ENCODE measurements around the gene AGFG2.

The AGFG2 gene

DNA sequence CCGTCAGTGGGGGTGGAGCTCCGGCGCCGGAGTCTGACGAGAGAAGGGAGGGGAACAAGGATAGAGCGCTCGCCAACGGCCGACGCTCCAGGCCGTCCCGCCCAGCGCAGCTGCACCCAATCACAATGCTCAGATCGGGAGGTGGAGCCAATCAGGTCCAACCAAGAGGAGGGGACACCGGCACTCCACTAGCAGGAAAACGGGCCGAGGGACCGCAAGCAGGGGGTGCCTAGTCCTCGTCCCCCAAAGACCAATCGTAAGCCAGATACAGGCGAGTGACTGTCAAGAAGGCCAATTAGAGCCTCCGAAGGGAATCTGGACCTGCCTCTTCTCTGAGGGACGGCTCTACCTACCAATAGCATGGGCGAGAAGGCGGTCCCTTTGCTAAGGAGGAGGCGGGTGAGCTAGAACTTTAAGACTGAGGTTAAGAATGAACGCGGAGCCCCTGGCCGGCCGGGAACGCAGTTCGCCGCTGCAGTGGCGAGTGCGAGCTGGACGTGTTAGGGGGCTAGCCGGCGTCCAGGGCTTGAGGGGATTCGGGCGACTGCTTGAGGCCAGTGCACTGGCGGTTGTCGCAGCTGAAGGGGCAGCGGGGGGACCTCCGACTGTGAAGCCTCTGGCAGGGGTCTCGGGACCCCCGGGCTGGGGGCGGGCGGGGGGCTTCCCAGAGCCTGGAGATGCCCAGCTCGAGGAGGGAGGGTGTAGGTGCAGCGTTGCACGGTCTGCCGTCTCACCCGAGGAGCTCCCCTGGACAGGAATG lies 47.4 kb downstream of the AGFG2 start, which contains the start of gene FBXO24:
Gene FBXO24, plus strand, starts transcription at position 63 of the 760 bp plus-strand sequence. Its CDS starts 298 bp downstream, at position 361.
- peak; percentile 99 to 100 (median 100) for DNase-seq

DNA sequence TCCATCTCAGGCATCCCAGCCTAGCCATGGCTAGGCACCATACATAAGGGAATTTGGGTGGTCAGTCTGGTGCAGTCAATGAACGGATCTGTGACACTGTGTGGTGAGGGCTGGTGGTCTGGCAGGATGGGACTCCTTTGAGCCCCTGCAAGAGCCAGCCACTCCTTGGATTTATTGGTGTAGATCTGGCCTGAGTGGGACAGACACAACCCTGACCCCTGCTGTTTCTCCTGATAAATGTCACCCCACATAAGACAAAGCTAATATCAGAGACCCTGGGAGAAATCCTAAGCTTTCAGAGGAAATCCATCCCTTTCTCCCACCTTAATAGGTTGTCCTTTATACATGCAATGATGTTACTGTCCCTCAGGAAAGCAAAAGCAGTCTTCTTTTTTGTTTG lies 49.4 kb downstream of the AGFG2 start:
- peak; percentile 31 to 61 (median 52) for DNase-seq

DNA sequence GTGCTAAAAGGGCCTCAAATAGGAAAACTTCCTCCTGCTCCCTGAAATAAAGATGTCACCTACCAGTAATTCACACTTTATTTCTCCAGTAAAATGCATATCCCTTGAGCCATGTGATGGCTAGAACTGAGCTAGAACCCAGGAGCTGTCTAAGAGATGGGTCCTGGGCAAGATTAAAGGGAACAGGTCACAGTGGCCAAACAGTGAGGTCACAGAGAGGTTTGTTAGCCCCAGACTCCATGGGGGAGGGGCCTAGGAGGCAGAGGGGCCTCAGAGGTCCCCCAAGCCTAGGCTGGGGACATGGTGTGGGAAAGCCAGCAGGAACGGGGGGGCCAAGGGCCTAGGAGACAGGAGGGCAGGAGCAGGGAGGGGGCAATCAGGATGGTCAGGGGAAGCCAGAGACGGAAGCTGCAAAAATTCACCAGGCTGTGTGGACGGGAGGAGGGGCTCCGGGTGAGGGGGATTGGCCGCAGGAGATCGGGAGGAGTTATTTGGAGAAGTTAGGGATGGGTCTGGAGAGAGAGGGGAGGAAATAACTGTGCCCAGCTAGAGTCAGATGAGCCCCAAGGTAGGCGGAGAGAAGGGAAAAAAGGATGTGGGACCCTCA lies 50.4 kb downstream of the AGFG2 start:
- DNase-seq = no peak

DNA sequence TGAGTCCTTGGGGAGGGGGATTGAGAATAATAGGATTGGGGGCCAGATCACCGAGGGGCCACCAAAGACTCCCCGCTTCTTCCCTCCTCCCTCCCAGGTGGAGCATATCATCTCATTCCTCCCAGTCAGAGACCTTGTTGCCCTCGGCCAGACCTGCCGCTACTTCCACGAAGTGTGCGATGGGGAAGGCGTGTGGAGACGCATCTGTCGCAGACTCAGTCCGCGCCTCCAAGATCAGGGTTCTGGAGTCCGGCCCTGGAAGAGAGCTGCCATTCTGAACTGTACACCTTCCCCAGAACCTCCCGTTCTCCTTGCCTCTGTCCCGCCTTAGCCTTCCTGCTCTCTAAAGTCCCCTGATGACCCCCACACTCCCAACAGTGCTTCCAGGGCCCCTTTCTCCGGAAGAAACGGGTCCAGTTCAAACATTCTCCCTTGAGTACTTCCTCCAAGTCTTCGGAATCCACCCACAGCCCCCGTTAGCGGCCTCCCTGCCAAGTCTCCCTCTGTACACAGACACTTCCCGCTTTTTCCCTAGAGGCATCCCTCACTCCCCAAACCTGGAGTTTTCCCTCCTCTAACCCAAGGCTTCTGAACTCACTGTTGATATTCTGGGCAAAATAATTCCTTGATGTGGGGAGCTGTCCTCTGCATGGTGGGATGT lies 51.2 kb downstream of the AGFG2 start:
- peak in 2 of 4 experiments; percentile 19 to 24 for DNase-seq

DNA sequence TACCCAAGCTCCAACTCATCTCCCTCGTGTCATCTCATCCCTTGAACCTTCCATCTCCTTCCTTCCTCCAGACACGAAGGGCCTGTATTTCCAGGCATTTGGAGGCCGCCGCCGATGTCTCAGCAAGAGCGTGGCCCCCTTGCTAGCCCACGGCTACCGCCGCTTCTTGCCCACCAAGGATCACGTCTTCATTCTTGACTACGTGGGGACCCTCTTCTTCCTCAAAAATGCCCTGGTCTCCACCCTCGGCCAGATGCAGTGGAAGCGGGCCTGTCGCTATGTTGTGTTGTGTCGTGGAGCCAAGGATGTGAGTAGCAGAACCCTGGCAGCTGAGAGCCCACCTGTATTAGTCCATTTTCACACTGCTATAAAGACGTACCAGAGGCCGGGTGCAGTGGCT lies 52.6 kb downstream of the AGFG2 start:
- DNase-seq = no peak

DNA sequence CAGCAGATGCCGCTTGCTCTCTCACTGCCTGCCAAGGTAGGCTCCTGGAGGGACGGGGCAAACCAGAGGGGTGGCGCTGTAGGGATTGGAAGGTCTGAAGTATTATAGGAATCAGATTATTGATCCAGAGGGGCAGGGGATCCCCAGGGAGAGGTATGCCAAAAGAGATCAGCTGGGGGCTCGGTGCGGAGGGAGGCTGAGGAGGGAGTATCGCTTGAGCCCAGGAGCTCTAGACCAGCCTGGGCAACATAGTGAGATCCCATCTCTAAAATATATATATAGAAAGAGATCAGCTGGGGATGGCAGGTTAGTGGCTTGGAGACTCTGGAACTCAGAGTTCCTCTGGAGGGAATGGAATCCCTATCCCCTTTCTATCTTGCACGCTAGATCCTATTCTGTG lies 56.2 kb downstream of the AGFG2 start:
- no peak for DNase-seq

DNA sequence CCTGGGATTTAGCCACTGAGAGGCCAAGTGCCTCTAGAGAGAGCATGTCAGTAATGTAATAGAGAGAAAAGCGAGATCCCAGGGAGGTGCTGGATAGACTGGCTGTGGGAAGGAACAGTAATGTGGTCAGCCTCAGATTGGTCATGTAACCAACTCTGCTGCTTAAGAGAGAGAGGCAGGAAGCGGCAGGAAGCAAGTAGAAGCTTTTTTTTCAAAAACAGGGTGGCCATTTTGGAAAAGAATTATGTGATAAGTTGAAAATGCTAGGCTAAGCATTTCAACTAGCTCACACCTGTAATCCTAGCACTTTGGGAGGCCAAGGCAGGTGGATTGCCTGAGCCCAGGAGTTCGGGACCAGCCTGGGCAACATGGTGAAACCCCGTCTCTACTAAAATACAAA lies 59.4 kb downstream of the AGFG2 start:
- no peak for DNase-seq

DNA sequence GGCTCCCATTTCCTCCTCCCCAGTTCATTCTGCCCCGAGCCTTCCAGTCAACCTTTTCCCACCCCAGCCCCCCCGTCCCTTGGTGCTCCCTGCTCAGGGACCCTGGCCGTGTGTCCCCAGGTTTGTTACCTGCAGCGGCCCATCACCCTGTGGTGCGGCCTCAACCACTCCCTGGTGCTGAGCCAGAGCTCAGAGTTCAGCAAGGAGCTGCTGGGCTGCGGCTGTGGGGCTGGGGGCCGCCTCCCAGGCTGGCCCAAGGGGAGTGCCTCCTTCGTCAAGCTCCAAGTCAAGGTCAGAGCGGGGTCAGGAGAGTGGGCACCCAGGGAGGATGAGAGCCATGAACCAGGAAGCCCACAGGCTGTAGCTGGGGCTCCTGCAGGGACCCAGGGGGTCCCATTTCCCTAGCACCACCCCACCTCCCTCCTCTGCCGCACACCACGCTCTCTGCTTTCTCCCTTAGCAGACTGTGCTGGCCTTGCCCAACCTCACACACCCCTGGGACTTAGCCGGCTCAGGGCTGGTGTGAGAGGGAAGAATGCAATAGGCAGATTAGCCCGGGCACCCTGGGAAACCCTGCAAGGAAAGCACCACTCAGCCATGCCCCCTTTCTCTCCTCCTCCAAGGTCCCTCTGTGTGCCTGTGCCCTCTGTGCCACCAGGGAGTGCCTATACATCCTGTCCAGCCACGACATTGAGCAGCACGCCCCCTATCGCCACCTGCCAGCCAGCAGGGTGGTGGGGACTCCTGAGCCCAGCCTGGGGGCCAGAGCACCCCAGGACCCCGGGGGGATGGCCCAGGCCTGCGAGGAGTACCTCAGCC lies 61.1 kb downstream of the AGFG2 start:
- DNase-seq = no peak

DNA sequence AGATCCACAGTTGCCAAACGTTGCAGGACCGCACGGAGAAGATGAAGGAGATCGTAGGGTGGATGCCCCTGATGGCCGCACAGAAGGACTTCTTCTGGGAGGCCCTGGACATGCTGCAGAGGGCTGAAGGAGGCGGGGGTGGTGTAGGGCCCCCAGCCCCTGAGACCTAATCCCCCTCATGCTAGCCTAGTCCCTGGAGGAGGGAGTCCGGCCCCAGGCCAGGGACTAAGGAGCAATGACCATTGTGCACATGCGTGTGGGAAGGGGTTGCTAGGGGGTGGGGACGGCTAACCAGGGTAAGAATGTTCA lies 61.7 kb downstream of the AGFG2 start:
- DNase-seq = no peak

DNA sequence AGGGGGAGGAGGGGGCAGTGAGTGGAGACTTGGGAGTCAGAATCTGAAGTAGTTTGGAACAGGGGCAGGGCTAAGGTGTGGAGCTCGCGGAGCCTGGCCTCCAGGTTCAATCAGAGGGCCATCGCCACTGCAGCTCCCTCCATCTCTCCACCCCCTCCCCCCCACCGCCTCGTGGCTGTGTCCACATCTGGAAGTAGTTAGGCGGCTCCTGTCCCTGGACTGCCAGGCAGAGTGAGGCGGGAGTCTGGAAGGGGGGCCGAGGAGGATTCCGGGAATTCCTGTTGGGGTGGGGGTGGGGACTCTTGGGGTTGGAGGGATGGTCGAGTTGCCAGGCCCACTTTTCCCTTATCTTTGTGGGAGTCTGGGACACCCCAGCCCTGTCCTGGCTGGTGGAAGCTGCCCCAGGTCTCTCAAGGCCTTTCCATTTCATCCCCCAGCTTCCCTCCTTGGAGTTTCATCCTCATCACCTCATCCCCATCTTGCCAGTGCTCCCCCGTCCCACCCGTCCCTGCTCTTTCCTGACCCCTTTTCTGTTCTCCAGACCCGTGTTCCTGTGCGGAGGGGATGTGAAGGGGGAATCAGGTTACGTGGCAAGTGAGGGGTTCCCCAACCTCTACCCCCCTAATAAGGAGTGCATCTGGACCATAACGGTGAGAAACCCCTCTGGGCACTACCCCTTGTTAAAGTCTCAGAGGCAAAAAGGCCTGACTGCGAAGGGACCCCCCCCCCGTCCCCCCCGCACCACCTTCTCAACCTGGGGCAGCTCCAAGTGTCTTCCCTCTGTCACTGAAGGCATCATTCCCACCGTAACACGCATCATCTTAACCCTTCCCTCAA lies 64.1 kb downstream of the AGFG2 start:
- DNase-seq = no peak

DNA sequence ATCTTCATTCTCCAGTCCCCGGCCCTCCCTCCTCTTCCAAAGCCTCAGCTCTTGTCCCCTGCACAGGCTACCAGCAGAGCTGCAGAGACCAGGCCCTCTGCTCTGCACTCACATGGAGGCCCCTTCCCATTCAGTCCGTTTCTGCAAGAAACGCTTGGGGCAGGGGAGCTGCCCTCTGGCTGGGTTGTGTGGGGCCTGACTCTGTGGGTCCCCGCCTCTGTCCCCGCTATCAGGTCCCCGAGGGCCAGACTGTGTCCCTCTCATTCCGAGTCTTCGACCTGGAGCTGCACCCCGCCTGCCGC lies 64.7 kb downstream of the AGFG2 start:
- no peak for DNase-seq

DNA sequence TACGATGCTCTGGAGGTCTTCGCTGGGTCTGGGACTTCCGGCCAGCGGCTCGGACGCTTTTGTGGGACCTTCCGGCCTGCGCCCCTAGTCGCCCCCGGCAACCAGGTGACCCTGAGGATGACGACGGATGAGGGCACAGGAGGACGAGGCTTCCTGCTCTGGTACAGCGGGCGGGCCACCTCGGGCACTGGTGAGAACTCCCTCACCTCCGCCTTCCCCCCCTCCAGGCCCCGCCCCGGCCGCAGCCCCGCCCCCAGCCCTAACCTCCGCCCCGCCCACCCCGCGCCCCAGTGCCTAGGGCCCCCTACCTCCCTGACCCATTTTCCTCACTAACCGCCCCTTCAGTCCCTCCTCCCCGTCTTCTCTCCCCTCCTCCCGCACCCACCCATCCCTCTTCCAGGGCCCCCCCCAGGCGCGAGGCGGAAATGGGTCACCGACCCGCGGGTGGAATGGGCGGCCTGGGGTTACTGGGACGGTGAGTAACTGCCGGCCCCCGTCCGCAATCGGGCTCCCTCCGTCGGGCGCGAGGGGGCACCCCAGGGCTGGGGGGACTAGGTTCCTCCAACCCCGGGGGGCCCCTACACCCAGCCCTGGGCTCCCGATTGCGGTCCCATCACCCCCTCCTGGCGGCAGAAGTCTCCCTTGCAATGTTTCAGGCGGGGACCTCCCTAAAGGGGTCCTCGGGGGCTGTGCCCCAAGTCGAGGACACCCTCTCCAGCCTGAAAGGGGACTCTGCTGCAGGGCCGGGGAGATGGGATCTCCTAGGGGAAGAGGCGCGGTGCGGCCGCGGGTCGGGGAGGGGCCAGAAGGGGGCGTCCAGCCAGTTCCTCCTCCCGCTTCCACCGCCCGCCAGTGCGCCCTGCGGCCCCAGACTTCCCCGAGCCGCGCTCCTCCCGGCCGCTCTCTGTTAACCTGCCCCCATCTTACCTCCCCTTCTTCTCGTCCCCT lies 65.3 kb downstream of the AGFG2 start:
- DNase-seq = peak; percentile 79 to 93 (median 86)

DNA sequence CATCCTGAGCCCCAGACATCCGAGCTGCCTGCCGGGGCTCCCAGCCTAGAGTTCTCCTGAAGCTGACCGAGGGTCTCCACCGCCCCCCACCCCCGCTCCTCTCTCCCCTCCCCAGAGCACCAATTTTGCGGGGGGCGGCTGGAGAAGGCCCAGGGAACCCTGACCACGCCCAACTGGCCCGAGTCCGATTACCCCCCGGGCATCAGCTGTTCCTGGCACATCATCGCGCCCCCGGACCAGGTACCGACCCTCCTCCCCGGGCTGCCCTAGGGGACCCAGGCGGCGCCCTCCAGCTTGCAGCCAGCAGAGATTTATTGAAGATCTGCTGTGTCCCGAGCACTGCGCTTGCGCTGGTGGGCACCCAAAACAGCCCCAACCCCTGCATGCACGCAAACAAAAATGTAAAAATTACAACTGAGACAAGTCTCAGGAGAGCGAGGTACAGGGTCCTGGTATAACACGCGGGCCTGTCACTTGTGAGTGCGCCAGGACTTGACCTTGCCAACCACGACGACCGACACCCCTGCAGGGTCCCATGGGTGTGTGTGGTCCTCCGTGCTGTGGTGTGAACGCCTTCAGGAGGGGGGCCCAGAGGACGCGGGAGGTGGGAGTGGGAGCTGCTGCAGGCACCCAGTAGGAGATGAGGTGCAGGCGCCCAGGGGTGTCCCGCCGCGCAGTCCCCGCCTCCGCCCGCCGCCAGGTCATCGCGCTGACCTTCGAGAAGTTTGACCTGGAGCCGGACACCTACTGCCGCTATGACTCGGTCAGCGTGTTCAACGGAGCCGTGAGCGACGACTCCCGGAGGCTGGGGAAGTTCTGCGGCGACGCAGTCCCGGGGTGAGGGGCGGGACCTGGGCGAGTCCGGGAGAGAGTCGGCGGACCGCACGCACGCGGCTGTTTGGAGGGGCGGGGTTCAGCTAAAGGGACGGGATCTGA lies 66.2 kb downstream of the AGFG2 start:
- DNase-seq = peak; percentile 57 to 84 (median 72)

DNA sequence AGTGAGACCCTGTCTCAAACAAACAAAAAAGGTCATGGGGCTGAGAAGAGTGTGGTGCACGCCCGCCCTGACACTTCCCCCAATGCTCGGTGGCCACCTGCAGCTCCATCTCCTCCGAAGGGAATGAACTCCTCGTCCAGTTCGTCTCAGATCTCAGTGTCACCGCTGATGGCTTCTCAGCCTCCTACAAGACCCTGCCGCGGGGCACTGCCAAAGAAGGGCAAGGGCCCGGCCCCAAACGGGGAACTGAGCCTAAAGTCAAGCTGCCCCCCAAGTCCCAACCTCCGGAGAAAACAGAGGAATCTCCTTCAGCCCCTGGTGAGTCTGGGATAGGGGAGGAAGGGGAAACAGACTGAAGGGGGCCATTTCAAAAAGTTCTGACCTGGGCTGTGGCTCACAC lies 67.3 kb downstream of the AGFG2 start:
- DNase-seq = no peak

DNA sequence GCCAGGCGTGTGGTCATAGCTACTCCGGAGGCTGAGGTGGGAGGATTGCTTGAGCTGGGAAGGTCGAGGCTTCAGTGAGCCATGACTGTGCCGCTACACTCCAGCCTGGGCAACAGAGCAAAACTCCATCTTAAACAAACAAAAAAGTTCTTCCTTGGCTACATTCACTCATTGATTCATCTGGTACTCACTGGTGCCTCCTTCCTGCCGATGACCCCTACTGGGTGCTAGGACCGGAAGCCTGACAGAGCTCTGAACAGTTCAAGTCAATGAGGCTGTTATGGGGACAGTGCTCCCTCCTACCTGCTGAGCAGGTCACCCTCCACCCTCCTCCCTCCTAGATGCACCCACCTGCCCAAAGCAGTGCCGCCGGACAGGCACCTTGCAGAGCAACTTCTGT lies 68.1 kb downstream of the AGFG2 start:
- no peak for DNase-seq

DNA sequence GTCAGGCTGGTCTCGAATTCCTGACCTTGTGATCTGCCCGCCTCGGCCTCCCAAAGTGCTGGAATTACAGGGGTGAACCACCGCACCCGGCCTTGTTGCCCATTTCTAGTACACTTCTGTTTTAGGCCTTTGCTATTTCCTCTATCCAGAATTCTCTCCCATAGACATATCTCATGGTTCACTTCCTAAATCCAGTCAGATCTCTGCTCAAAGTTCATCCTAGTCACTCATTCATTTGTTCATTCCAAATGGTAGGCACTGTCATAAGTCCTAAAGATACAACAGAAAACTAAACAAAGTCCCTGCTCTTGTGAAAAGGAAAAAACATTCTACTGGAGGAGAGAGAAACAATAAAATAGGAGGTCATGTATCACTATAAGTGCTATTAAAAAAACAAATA lies 71.0 kb downstream of the AGFG2 start:
- DNase-seq = peak in 3 of 4 experiments; percentile 21 to 57 (median 52)

DNA sequence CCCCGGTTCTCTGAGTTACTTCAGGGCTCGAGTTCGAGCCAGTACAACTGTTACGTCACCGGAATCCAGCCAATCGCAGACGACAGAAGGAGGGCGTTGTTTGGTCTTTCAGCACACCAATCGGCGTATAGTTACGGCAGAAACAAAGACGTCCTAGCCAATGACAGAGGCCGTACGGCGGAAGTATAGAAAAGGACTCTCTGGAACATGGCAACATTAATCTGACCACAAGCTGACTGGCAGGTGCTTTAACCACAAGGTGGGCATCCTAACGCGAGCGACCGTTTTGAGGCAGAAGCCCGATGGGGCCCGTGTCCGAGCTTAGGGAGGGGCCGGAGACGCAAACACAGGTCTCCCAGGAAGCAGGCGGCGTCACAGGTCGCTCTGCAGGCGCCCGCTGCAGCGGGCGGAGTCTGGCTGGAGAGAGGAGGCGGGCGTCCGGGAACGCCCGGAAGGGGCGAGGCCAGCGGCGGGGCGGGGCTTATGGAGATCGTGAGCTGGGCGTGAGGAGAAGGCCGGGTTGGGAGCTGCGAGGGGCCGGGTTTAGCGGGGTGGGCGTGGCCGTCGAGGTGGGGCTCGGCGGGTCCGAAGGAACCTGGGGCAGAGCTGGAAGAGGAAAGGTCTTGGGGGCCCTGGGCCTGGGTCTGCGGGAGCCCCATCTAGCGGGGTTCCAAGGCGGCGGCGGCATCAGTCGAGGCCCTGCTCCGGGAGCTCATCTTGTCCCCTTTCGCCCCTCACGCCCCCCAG lies 73.2 kb downstream of the AGFG2 start, which contains the start of gene MOSPD3:
Gene MOSPD3, plus strand, starts transcription at position 558 of the 747 bp plus-strand sequence. CDS start 252 bp downstream, outside the sequence.
- peak; percentile 98 to 99 (median 99) for DNase-seq

DNA sequence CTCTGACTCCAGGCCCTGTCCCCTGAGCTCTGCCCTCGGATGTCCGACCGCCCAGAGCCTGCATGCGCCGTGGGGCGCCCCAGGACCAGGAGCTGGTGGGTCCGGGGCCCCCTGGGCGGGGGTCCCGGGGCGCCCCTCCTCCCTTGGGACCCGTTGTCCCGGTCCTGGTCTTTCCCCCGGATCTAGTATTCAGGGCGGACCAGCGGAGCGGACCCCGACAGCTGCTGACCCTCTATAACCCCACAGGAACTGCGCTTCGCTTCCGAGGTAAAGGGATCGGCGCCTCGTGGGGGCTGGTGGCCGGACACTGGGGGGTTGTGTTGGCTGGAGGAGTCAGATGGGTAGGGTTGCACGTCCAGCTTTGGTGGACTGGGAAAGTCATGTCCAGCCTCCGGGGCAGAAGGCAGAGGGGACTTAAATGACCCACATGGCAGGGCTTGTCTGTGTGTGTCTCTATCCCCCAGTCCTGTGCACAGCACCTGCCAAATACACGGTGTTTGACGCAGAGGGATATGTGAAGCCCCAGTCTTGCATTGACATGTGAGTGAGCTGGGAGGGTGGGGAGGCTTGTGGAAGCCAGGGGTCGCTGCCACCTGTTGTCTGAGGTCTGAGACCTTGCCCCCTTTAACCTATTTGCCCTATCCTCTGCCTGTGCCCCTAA lies 73.9 kb downstream of the AGFG2 start:
- DNase-seq = no peak
